ENCODE results near the gene CDK8. TPM values are rescaled to one million over a fixed set of nuclear protein-coding genes. Genes with fewer than 3 reads are reported as not detected.

The CDK8 gene
- total RNA-seq, 2 experiments from 2014 or later: 14.1 to 15.5 TPM

DNA sequence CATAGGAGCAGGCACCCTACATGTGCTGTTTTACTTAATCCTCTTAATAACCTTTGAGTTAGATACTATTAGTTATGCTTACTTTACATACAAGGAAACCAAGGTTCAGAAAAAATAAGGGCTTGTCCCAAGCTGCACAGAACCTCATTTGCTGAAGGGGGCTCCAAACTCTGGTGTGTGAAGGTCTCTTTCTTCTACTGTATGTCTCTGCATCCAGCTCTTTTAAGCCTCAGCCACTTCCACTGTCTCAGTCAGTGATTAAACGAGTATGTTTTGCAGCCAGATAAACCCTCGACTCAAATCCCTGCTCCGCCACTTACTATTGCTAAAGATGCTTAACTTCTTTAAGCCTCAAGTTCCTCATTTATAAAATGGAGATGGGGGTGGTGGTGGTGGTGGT lies 191.2 kb downstream of the CDK8 start:
- CTCF ChIA-PET: no interaction called here
- H3K4me3 Mint-ChIP-seq: no peak overlapping the region
- H3K36me3 Mint-ChIP-seq (ENCODE audit: low read depth): no peaks in the 10 kb centered on the region
- H3K4me1 Mint-ChIP-seq: no peaks in the 10 kb centered on the region
- DNase-seq: no peak
- POLR2A ChIA-PET: no interaction called here
- H3K27me3 Mint-ChIP-seq: peaks cover 11% of the 10 kb centered on the region
- no peaks in the 10 kb centered on the region for H3K9me3 Mint-ChIP-seq
- no peak overlapping the region for H3K27ac Mint-ChIP-seq

DNA sequence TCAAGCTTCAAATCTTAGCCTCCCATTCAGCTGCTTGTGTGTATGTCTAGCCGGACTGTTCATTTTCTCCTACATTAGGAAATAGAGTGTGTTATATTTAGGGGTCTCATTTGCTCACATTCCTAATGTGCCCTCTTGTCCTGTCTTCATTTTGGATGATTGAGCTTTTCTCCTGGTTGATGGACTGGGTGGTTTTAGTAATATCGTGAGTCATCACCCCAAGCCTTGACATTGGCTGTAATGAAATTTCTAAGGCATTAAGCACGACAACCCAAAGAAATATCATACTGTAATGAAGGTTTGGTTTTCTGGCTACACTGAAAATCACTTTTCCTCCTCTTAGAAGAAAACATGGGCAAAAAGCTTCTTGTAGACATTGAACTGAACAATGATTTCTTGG lies 192.8 kb downstream of the CDK8 start:
- H3K36me3 Mint-ChIP-seq (ENCODE audit: low read depth): no peaks in the 10 kb centered on the region
- H3K4me1 Mint-ChIP-seq: no peaks in the 10 kb centered on the region
- peaks cover 21% of the 10 kb centered on the region for H3K27me3 Mint-ChIP-seq
- H3K27ac Mint-ChIP-seq: no peak overlapping the region
- POLR2A ChIA-PET: no interaction called here
- peaks cover 2% of the 10 kb centered on the region for H3K9me3 Mint-ChIP-seq
- H3K4me3 Mint-ChIP-seq: no peak overlapping the region
- DNase-seq: no peak
- CTCF ChIA-PET: no interaction called here

DNA sequence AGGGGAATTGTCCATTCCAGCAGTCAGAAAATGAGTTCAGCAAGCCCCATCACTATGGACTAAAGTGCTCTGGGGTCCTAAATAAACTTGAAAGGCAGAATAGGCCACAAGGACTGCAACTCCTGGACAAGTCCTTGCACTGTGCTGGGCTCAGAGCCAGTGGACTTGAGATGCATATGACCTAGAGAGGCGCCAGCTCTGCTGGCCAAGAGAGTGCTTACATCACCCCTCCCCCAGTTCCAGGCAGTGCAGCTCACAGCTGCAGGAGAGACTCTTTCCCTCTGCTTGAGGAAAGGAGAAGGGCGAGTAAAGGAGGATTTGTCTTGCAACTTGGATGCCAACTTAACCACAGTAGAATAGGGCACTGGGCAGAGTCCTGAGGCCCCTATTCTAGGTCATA lies 194.1 kb downstream of the CDK8 start:
- Mint-ChIP-seq H3K4me3 (no peak overlapping the region), H3K9me3 (peaks cover 2% of the 10 kb centered on the region), H3K27ac (no peak overlapping the region), H3K4me1 (no peaks in the 10 kb centered on the region), H3K27me3 (peaks cover 26% of the 10 kb centered on the region), H3K36me3 (ENCODE audit: low read depth) (no peaks in the 10 kb centered on the region)
- ChIA-PET POLR2A (no interaction called here), CTCF (no interaction called here)
- no peak for DNase-seq

DNA sequence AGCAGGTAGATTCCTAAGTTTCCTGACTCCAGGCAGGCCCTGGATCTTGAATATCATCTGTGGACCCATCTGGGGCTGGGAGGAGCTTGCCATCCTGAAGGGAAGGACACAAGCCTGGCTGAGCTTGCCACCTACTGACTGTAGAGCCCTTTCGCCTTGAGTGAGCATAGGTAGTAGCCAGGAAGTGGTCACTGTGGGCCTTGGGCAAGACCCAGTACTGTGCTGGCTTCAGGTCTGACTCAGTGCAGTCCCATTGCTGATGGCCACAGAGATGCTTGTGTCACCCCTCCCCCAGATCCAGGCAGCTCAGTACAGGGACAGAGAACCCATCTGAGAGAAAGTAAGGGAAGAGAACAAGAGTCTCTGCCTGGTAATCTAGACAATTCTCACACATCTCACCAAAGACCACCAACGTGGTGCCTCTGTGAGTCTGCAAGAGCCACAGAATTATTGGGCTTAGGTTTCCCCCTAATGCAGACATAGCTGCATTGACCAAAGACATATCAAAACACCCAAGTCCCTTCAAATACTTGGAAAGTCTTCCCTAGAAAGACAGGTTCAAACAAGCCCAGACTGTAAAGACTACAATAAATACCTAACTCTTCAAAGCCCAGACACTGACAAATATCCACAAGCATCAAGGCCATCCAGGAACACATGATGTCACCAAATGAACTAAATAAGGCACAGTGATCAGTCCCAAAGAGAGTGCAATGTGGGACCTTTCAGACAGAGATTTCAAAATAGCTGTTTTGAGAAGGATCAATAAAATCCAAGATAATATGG lies 195.3 kb downstream of the CDK8 start:
- Mint-ChIP-seq H3K4me3 (no peak overlapping the region), H3K9me3 (peaks cover 2% of the 10 kb centered on the region), H3K4me1 (no peaks in the 10 kb centered on the region), H3K27ac (no peak overlapping the region), H3K27me3 (peaks cover 35% of the 10 kb centered on the region), H3K36me3 (ENCODE audit: low read depth) (no peaks in the 10 kb centered on the region)
- no peak for DNase-seq
- ChIA-PET CTCF (interaction anchor here (0.6 kb wide), 1 partner anchor 214 kb away, joined by 4 read pairs; no protein-coding TSS in a partner anchor), POLR2A (no interaction called here)

Other genes with a start within 250 kb of the CDK8 start
- under 1 TPM; 0.32 to 0.35 TPM for gene SHISA2, start 202.1 kb upstream of the CDK8 start, total RNA-seq
- 10 to 100 TPM; 38.7 to 46.0 TPM for gene RNF6, start 31.8 kb upstream of the CDK8 start, total RNA-seq